DOHH2 (cell line): ENCODE measurements around the gene SSBP3.
"Not testable (repeated sequence)": the region's sequence is repeated elsewhere in the genome, so short reads cannot be mapped to it uniquely, and the experiment has no call there.

Experiments
- EZH2phosphoT487 ChIP-seq: fragments of 200-600 bp; sonication (generic); IDR thresholded peaks from 2 replicates; pipeline ENCODE4 v1.6.1; 2017; ENCODE audit warnings: borderline replicate concordance, mild to moderate bottlenecking, antibody characterized with exemption, low read length, moderate library complexity, mixed read lengths
- TF ChIP-seq, protein P1 (sequence below): fragments of 200-600 bp; sonication (generic); IDR thresholded peaks from one replicate; pipeline ENCODE4 v1.5.1; 2014; ENCODE audit warnings: antibody characterized with exemption, mild to moderate bottlenecking, low read depth, low read length; ENCODE audit not compliant: poor library complexity, severe bottlenecking

DNA sequence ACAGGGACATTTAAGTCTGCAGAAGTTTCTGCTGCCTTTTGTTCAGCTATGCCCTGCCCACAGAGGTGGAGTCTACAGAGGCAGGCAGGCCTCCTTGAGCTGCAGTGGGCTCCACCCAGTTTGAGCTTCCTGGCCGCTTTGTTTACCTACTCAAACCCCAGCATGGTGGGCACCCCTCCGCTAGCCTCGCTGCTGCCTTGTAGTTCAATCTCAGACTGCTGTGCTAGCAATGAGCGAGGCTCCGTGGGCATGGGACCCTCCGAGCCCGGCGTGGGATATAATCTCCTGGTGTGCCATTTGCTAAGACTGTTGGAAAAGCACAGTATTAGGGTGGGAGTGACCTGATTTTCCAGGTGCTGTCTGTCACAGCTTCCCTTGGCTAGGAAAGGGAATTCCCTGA lies 42.6 kb upstream of the SSBP3 start:
- TF ChIP-seq, protein P1, sequence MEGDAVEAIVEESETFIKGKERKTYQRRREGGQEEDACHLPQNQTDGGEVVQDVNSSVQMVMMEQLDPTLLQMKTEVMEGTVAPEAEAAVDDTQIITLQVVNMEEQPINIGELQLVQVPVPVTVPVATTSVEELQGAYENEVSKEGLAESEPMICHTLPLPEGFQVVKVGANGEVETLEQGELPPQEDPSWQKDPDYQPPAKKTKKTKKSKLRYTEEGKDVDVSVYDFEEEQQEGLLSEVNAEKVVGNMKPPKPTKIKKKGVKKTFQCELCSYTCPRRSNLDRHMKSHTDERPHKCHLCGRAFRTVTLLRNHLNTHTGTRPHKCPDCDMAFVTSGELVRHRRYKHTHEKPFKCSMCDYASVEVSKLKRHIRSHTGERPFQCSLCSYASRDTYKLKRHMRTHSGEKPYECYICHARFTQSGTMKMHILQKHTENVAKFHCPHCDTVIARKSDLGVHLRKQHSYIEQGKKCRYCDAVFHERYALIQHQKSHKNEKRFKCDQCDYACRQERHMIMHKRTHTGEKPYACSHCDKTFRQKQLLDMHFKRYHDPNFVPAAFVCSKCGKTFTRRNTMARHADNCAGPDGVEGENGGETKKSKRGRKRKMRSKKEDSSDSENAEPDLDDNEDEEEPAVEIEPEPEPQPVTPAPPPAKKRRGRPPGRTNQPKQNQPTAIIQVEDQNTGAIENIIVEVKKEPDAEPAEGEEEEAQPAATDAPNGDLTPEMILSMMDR, result not testable (repeated sequence)
- TF ChIP-seq EZH2phosphoT487, result not testable (repeated sequence)
